HG02798 (cell line): ENCODE measurements around the gene USP35.

Experiments used
- ATAC-seq: cut with Tn5 transposase; IDR thresholded peaks from one replicate; pipeline ENCODE4 v1.9.1; 2021; ENCODE audit warnings: mild to moderate bottlenecking; ENCODE audit not compliant: unreplicated experiment, poor library complexity

Gene USP35

GRCh38 chr11:78195917-78196560 is 7.3 kb downstream of the USP35 start:
- ATAC-seq: no peak

DNA sequence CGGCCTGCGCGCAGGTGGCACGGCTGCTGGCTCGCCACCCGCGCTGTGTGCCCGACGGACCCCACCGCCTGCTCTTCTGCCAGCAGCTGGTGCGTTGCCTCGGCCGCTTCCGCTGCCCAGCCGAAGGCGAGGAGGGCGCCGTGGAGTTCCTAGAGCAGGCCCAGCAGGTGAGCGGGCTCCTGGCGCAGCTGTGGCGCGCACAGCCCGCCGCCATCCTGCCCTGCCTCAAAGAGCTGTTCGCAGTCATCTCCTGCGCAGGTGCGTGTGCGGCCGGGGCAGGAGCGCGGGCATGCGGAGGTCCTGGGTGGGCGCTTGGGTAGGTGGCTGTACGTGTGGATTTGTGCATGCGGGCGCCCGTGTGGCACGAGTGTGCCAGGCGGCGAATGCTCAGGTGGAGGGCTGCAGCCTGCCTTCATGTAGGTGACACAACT is 8.0 kb downstream of the USP35 start:
- no peak for ATAC-seq

DNA sequence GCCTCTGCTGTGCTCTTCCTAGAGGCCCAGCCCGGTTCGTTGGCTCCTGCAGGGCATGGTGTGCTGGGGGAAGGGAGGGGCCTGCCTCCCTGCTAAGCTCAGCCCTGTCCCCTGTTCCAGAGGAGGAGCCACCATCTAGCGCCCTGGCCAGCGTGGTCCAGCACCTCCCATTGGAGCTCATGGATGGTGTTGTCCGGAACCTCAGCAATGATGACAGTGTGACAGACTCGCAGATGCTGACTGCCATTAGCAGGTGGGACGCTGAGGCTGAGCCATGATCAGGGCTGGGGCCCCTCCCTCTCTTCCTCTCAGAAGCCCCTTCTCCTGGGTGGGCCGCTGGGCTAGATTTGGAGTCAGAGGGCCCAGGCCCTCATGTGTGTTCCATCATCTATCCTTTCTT is 9.1 kb downstream of the USP35 start:
- no peak for ATAC-seq

DNA sequence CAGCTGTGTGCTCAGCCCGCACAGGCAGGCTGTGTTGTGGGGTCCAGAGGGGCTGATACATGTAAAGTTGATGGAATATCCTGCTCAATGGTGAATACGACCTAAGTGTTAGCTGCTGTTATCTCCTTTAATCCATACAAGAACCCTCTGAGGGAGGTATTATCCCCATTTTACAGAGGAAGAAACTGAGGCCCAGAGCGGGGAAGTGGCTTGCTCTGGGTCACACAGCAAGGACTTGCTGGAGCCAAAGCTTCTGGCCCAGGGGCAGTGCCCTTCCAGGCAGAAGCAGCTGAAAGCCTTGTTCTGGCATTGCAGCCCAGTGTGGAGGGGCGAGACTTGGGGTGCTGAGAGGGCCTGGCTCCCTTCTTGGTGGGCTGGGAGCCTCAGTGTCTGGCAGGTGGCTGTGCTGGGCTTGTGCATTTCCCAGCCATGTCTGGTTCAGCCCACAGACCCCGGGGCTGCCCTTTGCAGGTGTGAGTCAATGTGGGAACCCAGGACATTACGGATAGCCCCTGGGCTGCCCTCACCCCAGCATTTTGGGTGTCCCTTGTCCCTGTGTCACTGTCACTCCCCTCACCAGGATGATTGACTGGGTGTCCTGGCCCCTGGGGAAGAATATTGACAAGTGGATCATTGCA is 10.4 kb downstream of the USP35 start:
- no peak for ATAC-seq

DNA sequence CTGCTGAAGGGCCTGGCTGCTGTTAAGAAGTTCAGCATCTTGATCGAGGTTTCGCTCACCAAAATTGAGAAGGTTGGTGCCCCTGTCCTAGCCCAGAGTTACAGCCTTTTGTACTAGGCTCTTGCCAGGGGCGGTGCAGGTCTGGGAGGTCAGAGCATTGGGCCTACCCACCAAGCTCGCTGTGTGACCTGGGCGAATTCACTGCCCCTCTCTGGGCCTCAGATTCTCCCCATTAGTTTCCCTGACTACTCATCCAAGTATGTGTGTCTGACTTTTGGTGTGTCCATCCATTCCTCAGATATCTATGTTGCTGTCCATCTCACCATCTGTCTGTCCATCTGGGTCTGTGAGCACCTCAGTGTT is 10.9 kb downstream of the USP35 start:
- no peak for ATAC-seq

DNA sequence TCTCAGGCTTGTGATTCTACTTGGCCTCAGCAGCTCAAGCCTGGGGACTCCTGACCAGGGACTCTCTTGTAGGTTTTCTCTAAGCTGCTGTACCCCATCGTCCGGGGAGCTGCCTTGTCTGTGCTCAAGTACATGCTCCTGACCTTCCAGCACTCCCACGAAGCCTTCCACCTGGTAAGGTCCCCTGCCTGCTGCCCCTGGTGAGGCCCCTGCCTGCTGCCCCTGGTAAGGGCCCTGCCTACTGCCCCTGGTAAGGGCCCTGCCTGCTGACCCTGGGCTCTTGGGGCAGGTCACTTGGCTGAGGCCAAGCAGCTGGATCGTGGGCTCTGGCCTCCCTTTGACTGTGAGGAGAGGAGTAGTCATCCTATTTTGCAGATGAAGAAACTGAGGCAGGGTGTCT is 11.3 kb downstream of the USP35 start:
- ATAC-seq: no peak

DNA sequence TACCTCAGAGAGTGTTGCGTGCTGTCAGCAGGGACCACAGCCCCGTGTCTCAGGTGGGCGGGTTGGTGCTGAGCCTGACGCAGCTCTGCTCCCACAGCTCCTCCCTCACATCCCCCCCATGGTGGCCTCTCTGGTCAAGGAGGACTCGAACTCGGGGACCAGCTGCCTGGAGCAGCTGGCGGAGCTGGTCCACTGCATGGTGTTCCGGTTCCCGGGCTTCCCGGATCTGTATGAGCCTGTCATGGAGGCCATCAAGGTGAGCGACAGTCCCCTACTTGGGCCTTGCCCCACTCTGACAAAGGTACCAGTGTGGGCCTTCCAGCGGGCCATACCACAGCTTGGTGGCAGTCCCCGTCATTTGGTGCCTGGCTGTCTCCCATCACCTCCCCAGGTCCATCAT is 11.8 kb downstream of the USP35 start:
- ATAC-seq: no peak

DNA sequence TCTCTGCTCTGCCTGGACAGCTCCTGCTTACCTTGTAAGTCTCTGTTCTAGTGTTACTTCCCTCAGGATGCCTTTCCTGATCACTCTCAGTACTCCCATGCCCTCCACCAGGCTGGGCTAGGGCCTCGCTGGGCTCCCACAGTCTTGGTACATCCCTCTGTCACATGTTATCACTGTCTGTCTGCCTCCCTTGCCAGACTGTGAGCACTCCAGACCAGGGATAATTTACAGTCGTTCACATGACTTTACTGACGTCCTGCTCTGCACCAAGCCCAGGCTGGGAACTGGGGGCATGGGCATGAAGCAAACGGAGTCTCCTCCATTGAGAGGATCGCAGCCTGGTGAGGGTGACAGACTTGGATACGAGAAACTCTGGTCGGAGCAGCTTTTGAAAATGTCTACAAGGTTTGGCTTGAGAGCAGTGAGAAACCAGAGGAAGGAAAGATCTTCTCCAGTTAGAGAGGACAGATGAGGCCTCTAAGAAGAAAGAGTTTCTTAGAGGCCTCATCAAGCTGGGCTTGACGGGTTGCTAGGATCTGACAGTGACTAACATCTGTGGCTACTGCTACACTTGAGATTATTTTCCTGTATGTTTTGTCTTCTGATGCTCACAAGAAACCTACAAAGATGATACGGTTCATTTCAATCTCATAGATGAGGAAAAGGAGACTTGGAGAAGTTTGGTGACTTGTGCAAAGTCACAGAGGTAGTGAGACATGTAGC is 12.5 kb downstream of the USP35 start:
- no peak for ATAC-seq

DNA sequence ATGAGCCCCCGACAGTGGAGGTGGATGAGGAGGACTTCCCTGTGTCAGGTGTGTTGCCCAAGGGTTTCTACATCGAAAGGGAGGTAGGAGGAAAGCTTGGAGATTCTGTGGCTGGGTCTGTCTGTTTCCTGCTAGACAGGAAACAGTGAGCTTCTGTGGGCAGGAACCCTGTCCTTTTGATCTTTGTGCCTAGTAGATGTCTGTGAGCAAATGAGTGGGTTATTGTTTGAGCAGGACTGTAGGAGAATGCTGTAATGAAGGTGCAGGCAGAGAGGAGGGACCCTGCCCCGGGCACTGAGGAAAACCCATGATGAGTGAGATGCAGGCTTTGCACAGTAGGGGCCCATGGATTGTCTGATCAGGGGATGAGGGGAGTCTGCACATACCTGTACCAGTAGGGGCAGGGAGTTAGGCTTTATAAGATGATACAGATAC is 14.0 kb downstream of the USP35 start:
- no peak for ATAC-seq

- no peak for ATAC-seq
Measured at GRCh38 chr11:78203184-78203583, 14.5 kb downstream of the USP35 start.

- no peak for ATAC-seq
Measured at GRCh38 chr11:78205256-78205655, 16.5 kb downstream of the USP35 start.

DNA sequence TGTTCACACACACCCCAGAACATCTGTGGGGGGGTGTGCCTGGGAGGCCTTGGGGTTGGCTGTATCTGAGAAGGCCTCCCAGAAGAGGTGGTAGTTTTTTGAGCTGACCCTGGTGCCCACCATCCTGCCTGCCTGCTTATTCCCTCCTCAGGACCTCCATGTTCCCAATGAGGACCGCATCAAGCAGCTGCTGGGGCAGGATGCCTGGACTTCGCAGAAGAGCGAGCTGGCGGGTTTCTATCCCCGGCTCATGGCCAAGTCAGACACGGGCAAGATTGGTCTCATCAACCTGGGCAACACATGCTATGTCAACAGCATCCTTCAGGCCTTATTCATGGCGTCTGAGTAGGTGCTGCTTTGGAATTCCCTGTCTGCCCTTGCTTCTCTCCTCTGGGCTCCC is 17.0 kb downstream of the USP35 start:
- no peak for ATAC-seq

DNA sequence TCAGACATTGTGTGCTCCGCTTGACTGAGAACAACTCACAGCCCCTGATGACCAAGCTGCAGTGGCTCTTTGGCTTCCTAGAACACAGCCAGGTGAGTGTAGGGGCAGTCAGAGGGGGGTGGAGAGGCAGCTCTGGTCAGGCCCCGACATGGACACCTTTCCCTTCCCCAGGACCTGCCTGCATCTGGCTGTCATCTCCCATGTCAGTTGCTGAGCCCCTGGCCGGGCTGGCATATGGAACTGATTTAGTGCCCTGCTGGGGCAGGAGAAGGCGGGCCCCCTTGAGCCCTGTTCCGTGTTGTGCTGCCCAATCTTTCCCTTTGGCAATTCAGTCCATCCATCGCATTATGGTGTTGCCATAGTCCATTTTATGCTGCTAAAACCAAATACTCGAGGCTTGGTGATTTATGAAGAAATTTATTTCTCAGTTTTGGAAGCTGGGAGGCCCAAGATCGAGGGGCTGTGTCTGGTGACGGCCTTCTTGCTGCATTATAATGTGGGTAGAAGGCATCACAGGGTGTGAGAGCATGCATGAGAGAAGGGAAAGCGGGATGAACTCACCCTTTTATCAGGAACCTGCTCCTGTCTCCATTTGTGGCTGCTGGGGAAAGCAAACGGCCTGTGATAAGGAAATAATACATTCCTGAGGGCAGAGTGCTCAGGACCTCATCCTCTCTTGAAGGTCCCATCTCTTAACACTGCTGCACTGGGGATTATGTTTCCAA is 19.0 kb downstream of the USP35 start:
- ATAC-seq: no peak

DNA sequence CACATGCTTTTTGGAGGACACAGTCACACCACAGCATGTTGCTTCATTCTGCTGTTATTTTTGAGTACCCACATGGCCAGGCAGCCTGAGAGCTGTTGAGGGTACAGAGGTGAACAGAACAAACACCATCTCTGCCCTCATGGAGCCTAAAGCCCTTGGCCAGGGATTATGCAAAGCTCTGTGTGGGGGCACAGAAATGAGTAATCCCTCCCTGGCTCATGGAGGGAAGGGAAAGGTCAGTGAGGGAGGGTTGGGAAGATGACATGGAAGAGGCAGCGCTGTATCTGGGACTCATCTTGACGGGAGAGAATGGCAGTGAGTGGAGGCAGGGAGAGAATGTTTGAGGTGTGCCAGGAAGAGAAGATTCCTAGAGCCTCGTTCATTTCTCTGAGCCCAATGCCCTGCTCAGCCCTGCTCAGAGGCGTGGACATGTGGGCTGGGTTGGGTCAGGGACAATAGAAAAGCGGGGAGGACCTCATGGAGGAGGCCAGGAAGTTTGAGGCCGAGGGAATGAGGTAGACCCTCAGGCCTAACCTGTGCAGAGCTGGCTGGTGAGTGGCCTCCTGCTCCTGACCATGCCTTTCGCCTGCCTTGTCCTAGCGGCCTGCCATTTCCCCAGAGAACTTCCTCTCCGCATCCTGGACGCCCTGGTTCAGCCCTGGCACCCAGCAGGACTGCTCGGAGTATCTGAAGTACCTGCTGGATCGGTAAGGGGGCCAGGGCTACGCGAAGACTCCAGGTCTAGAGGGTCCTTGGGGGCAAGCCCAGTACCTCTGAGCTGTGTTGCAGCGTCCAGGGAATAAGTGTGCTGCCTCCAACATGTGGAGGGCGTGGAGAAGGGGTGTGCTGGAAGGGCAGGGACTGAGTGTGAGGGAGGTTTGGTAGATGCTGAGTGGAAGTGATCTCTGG is 19.8 kb downstream of the USP35 start:
- no peak for ATAC-seq

- no peak for ATAC-seq
Measured at GRCh38 chr11:78209478-78209877, 20.8 kb downstream of the USP35 start.

GRCh38 chr11:78210000-78210608 is 21.4 kb downstream of the USP35 start:
- ATAC-seq: no peak

DNA sequence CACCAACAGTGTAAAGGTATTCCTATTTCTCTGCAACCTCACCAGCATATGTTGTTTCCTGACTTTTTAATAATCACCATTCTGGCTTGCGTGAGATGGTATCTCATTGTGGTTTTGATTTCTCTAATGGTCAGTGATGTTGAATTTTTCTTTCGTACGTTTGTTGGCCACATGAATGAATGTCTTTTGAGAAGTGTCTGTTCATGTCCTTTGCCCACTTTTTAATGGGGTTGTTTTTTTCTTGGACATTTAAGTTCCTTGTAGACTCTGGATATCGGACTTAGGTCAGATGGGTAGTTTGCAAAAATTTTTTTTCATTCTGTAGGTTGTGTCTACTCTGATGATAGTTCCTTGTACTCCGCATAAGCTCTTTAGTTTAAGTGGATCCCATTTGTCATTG is 22.8 kb downstream of the USP35 start:
- ATAC-seq: no peak

GRCh38 chr11:78212586-78213371 is 24.1 kb downstream of the USP35 start:
- ATAC-seq: no peak
